ENCODE results near the gene TCOF1.
A peak's percentile ranks its signal among the peaks of the same experiment; 100 is the strongest.

TCOF1 gene

DNA sequence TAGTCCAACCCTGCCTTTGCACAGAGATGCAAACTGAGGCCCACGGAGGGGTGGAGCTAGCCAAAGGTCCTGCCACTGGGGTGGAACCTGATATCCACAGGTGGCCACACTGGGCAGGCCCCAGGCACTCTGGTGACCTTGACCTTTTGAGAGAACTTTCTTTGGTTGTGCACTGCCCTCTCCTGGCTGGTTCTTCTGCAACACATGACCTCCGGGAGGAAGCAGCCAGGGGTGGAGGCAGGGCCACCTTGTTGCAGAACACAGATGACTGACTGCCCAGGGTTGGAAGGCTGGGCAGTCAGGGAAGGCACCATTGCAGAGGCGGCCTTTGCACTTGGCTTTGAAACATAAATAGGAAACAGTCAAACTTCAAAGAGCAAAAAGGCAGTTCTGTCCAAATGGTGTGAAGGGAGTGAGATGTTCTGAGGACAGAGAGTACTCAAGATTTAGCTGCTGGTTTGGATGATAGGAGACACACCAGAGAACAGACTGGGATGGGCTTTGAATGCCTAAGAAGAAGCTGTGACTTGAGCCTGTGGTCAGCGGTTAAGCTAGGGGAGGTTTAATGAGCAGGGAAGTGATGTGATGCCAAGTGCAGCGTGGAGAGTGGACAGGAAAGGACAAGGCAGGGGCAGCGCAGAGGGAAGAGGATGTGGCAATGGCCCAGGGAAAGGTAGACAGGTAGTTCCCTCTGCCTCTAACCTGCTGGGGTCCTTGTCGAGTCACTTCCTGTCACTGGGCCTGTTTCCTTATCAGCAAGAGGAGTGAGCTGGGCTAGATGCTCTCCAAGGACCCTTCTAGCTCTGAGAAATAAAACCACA lies 6.8 kb upstream of the TCOF1 start:
- DNase-seq: peak; percentile 45

DNA sequence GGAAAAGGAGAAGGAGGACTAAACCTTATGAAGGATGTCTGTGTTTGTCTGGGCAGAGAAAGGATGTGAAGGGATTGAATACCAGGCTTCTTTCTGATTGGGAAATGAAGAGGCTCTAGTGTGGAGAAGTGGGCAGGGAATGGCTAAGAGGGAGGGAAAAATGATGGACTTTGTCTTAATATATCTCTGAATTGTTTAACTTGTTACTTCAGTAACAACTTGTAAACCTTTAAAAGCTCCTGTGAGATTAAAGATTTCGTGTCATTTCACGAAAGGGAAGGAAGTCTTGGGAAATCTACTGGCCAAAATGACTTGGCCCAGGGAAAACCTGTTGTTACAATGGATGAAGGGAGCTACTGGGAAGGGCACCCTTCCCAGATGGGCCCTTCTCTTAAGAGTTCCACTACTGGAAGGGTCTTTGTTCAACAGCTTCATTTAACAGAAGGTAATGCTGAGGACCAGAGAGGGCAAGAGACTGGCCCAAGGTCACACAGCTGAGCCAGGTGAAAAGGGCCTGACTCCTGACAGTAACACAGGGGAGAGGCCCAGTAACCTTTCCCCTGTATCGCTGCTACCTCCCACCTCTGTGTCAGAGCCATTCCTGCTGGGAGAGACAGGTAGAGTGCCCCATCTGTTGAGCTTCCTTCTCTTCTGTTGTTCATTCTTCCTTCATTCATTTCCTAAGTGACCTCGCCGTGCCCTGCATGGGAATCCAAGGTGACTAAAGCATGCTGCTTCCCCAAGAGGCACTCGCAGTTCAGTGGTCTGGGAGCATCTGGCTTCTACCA lies 5.1 kb upstream of the TCOF1 start:
- peak; percentile 5 for DNase-seq

DNA sequence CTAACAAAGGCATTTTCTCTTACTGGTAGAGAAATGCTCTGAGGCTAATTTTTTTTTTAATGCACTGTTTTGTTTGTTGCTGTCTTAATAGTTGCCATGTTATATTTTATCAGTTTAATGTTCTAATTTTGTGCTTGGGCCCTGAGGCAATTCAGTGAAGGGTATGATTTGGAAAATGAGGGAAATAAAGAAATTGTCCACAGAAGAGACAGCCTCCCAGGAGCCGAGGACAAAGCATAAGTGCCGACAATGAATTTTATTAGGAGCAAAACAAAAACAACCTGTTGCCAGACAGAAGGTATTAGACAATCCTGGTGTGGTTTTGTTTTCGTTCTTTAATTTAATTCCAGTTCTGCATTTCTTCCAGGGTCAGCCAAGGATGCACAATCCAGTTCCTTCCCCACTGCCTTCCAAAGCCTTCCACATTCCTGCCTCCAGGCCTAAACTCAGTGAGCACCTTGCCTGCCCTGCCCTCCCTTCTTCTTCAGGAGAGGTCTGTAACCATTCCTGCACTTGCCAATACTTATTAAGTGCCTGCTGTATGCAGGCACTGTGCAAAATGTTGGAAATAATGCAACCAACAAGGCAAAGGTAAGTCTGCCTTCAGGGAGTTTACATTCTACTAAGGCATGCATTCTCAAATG lies 4.3 kb upstream of the TCOF1 start:
- no peak for DNase-seq

- no peak for DNase-seq
Observed at GRCh38 chr5:150355791-150356190, 1.7 kb upstream of the TCOF1 start.

GRCh38 chr5:150356575-150357294 lies 762 bp upstream of the TCOF1 start:
- DNase-seq: no peak

GRCh38 chr5:150358261-150359095 lies 981 bp downstream of the TCOF1 start:
- peak; percentile 37 for DNase-seq

GRCh38 chr5:150361301-150361700 lies 3.8 kb downstream of the TCOF1 start:
- DNase-seq: no peak

DNA sequence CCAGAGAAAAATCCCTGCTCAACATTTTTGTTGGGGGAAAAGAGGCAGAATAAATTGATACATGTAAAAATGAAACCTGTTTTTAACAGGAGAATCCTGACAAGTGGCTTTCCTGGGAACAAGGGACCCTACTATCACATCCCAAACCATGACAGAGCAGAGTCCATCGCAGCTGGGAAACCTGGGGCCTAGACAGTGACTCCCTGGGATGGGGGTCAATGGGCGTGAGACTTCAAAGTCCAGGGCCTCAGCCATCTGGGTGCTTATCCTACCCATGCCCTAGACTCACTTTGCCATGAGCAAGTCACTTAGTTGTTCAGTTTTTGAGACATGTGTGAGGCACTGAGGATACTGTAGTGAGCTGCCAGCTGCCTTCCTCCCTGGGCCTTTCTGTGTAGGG lies 5.7 kb downstream of the TCOF1 start:
- DNase-seq: no peak

DNA sequence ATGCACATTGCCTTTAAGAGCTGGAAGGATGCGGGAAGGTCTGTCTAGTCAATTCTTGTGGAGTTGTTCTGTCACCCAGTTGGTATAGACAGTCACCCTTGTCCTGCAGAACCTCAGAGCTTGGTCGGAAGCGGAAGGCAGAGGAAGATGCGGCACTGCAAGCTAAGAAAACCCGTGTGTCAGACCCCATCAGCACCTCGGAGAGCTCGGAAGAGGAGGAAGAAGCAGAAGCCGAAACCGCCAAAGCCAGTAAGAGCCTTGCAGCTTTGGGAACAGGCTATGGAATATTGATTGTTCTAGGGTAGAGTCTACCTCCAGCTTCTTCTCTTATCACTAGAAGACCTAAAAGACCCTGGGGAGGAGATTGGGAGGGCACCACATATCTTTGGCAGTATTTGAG lies 6.5 kb downstream of the TCOF1 start:
- no peak for DNase-seq

DNA sequence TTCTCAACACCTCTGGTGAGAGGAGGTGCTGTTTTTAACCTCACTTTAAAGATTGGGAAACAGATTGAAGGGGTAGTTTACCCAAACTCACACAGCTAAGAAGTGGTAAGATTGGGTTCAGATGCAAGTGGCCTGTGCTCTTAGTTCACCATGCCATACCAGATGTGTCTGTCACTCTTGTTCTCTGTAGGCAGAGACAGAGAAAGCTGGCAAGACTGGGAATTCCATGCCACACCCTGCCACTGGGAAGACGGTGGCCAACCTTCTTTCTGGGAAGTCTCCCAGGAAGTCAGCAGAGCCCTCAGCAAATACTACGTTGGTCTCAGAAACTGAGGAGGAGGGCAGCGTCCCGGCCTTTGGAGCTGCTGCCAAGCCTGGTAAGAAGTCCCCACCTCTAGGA lies 11.0 kb downstream of the TCOF1 start:
- DNase-seq: no peak

GRCh38 chr5:150372639-150373038 lies 15.1 kb downstream of the TCOF1 start:
- DNase-seq: peak; percentile 60

- no peak for DNase-seq
Observed at GRCh38 chr5:150374651-150375050, 17.2 kb downstream of the TCOF1 start.

- no peak for DNase-seq
Observed at GRCh38 chr5:150376799-150377771, 19.6 kb downstream of the TCOF1 start.

- DNase-seq: no peak
Observed at GRCh38 chr5:150377964-150378694, 20.6 kb downstream of the TCOF1 start.

- no peak for DNase-seq
Observed at GRCh38 chr5:150384701-150385100, 27.2 kb downstream of the TCOF1 start.

DNA sequence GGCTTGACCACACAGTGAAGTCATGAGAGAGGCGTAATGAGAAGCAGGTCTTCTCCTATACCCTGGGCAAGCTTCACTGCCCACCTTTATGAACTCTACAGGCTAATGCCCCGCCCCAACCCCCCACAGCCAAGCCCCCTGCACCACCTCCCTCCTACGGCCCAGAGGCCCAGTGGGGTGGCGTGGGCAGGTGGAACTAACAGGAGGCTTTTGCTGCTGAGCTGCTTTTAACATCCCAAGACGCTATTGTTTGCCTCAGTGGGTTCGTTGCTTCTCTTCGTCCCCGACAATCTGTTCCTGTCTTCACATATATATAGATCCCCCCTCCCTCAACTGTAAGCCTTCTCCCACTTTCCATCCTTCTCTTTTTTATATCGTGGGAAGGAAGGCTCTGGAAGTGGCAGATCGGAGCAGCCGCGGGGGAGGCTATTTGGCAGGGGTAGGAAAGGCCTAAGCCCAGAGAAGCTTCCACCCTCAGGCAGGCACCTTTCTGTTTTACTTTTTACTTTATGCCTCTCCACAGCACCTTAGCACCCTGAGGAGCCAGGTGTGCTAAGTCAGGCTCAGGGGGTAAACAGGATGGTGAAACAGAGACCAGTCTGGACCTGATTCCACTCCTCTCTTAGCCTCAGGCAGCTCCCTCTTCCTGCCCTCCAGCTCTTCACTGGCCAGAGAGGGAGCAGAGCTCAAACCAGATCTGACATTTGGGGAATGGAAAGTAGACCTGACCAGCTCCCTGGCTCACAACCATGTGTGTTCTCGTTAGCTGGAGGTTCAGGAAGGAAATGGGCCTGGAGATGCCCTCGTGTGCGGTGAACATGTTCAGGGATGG lies 28.7 kb downstream of the TCOF1 start:
- DNase-seq: no peak

- no peak for DNase-seq
Observed at GRCh38 chr5:150389531-150390266, 32.2 kb downstream of the TCOF1 start.

DNA sequence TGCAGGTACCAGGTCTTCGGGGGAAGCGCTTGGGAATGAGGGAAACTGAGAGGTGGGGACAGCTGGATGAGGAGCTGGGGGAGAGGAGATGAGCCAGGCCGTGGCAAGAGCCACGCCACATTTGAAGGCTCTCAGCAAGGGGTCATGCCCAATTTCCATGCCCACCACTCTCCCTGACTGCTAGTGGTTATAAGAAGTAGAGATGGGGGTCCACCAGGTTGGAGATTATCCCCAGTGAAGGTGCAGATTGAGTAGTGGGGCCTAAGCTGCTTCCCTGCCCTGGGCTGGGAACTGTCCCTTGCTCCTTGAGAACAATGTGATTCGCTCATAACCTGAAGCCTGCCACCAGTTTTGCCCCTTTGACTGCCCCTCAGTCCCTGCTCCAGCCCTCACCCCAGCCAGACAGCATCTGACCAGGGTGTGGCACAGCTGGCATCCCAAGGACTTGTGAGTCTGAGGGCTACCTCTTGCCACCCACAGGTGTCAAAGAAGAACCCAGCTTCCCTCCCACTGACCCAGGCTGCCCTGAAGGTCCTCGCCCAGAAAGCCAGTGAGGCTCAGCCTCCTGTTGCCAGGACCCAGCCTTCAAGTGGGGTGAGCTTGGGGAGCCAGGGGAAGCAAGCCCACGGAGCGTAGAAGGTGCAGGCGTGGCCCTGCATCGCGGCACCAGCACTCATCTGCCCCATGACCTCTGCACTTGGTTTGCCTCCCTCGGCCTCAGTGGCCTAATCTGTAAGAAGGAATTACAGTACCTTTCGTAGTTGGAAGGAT lies 33.8 kb downstream of the TCOF1 start:
- DNase-seq: no peak
